ENCODE measurements around the gene MIER1.

MIER1 gene

DNA sequence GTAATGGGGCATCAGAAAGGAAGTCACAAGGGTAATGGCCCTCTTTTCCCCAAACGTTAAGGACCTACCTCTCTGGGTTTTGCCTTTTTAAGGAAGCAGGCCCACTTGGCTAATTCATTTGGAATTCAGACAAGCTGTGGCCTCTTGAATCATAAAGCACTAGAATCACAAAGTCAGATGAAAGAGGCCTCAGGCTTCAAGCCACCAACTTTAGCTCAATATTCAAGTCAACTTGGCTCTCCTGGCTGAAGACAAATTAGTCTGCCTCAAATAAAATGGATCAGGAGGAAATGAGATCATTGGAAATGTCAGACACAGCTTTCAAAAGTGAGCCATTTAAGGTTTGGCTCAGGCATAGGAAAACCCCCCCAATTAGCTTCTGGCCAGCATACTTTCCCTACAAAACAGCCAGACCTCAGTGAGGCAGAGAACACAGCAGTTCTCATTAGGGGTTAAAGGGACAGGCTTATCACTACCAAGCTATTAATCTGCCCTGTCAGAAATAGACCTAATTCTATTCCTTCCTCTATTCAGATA is 94.9 kb downstream of the MIER1 start:
- Histone ChIP-seq H3K9me2 (replicated peaks; ENCODE audit: control insufficient read depth, low read length) (no peaks in the 10 kb centered on the region), H3K4me2 (ENCODE audit: low read length) (no peak overlapping the region), H3F3A (ENCODE audit: control insufficient read depth, insufficient read depth) (no peaks in the 10 kb centered on the region), H3K9me3 (ENCODE audit: control insufficient read depth, insufficient read depth, low read length) (no peaks in the 10 kb centered on the region), H3K27me3 (ENCODE audit: control insufficient read depth, low read length) (no peaks in the 10 kb centered on the region), H3K4me1 (ENCODE audit: control insufficient read depth, low read length) (no peaks in the 10 kb centered on the region), H4K20me1 (ENCODE audit: control insufficient read depth, insufficient read depth, low read depth, low read length) (no peaks in the 10 kb centered on the region), H3K36me3 (ENCODE audit: control insufficient read depth, low read length) (peaks cover 77% of the 10 kb centered on the region), H3K27ac (ENCODE audit: low read depth, low read length) (no peak overlapping the region), H3K79me2 (ENCODE audit: control insufficient read depth, low read length) (no peaks in the 10 kb centered on the region), H3K4me3 (ENCODE audit: low read length) (no peak overlapping the region)
- TF ChIP-seq, protein P1, sequence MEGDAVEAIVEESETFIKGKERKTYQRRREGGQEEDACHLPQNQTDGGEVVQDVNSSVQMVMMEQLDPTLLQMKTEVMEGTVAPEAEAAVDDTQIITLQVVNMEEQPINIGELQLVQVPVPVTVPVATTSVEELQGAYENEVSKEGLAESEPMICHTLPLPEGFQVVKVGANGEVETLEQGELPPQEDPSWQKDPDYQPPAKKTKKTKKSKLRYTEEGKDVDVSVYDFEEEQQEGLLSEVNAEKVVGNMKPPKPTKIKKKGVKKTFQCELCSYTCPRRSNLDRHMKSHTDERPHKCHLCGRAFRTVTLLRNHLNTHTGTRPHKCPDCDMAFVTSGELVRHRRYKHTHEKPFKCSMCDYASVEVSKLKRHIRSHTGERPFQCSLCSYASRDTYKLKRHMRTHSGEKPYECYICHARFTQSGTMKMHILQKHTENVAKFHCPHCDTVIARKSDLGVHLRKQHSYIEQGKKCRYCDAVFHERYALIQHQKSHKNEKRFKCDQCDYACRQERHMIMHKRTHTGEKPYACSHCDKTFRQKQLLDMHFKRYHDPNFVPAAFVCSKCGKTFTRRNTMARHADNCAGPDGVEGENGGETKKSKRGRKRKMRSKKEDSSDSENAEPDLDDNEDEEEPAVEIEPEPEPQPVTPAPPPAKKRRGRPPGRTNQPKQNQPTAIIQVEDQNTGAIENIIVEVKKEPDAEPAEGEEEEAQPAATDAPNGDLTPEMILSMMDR (IDR thresholded peaks at IDR 0.05; ENCODE audit: low read depth, low read length, poor library complexity, severe bottlenecking) = no peak
- no peak for TF ChIP-seq EZH2phosphoT487 (IDR thresholded peaks at IDR 0.05; ENCODE audit: borderline replicate concordance, low read length)

DNA sequence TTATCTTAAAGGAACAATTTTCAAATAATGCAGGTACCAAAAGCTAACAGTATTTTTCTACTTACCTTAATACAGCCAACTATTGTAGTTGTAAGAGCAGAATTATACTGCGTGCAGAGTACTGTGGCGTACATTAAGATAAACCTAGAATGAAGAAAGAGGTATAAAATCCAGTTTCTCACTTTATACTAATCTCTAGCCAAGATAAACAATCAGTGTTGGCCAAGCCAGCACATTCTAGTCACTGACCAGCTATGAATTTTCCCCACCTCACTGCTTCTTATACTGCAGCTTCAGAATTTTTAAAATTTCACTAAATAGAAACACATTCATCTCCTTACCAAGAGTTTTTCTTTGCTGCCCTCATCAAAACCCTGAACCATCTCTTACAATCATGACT is 95.5 kb downstream of the MIER1 start:
- Histone ChIP-seq H3K9me2 (replicated peaks; ENCODE audit: control insufficient read depth, low read length) (no peaks in the 10 kb centered on the region), H3K79me2 (ENCODE audit: control insufficient read depth, low read length) (no peaks in the 10 kb centered on the region), H3F3A (ENCODE audit: control insufficient read depth, insufficient read depth) (no peaks in the 10 kb centered on the region), H3K27ac (ENCODE audit: low read depth, low read length) (no peak overlapping the region), H3K9me3 (ENCODE audit: control insufficient read depth, insufficient read depth, low read length) (no peaks in the 10 kb centered on the region), H4K20me1 (ENCODE audit: control insufficient read depth, insufficient read depth, low read depth, low read length) (no peaks in the 10 kb centered on the region), H3K4me2 (ENCODE audit: low read length) (no peak overlapping the region), H3K4me3 (ENCODE audit: low read length) (no peak overlapping the region), H3K27me3 (ENCODE audit: control insufficient read depth, low read length) (no peaks in the 10 kb centered on the region), H3K4me1 (ENCODE audit: control insufficient read depth, low read length) (no peaks in the 10 kb centered on the region), H3K36me3 (ENCODE audit: control insufficient read depth, low read length) (peaks cover 84% of the 10 kb centered on the region)
- TF ChIP-seq, protein P1 (IDR thresholded peaks at IDR 0.05; ENCODE audit: low read depth, low read length, poor library complexity, severe bottlenecking) = no peak
- no peak for TF ChIP-seq EZH2phosphoT487 (IDR thresholded peaks at IDR 0.05; ENCODE audit: borderline replicate concordance, low read length)

DNA sequence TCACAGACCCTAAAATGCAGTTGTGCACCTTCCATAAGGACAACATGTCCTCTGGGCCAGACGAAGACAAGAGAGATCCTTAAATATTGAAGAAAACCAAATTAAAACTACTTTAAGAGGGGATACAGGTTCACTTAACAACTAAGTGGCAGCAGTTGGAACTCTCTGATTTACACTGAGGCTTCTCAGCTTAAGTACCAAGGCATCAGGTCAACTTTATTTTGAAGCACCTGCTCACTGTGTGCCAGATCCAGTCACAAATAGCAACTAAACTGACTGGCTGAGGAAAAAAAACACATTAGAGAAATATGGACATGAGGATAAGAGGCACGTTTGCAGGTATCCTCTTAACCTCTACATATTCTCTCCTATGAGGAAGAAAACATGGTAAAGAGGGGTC is 96.0 kb downstream of the MIER1 start:
- Histone ChIP-seq H3K36me3 (ENCODE audit: control insufficient read depth, low read length) (peaks cover 88% of the 10 kb centered on the region), H3K4me1 (ENCODE audit: control insufficient read depth, low read length) (no peaks in the 10 kb centered on the region)

More for the DNA sequence above, 96.0 kb downstream of the MIER1 start:
- H3K27ac ChIP-seq (ENCODE audit: low read depth, low read length) = no peak overlapping the region
- no peaks in the 10 kb centered on the region for H3F3A ChIP-seq (ENCODE audit: control insufficient read depth, insufficient read depth)
- H3K4me3 ChIP-seq (ENCODE audit: low read length) = no peak overlapping the region
- no peaks in the 10 kb centered on the region for H4K20me1 ChIP-seq (ENCODE audit: control insufficient read depth, insufficient read depth, low read depth, low read length)
- H3K4me2 ChIP-seq (ENCODE audit: low read length) = no peak overlapping the region
- no peaks in the 10 kb centered on the region for H3K27me3 ChIP-seq (ENCODE audit: control insufficient read depth, low read length)
- H3K9me3 ChIP-seq (ENCODE audit: control insufficient read depth, insufficient read depth, low read length) = no peaks in the 10 kb centered on the region
- H3K79me2 ChIP-seq (ENCODE audit: control insufficient read depth, low read length) = no peaks in the 10 kb centered on the region
- TF ChIP-seq EZH2phosphoT487 (IDR thresholded peaks at IDR 0.05; ENCODE audit: borderline replicate concordance, low read length) = no peak
- TF ChIP-seq, protein P1 (IDR thresholded peaks at IDR 0.05; ENCODE audit: low read depth, low read length, poor library complexity, severe bottlenecking) = no peak
- no peaks in the 10 kb centered on the region for H3K9me2 ChIP-seq (replicated peaks; ENCODE audit: control insufficient read depth, low read length)

Data from DOHH2 (cell line).